HG03469 (cell line): ENCODE data around the gene IZUMO2.
"Not testable (repeated sequence)": the region's sequence is repeated elsewhere in the genome, so short reads cannot be mapped to it uniquely, and the experiment has no call there.

ENCODE experiments used
- ATAC-seq: cut with Tn5 transposase; IDR thresholded peaks from one replicate; pipeline ENCODE4 v1.9.1; 2021; ENCODE audit warnings: mild to moderate bottlenecking, moderate library complexity, moderate number of reproducible peaks; ENCODE audit not compliant: unreplicated experiment

Gene IZUMO2

DNA sequence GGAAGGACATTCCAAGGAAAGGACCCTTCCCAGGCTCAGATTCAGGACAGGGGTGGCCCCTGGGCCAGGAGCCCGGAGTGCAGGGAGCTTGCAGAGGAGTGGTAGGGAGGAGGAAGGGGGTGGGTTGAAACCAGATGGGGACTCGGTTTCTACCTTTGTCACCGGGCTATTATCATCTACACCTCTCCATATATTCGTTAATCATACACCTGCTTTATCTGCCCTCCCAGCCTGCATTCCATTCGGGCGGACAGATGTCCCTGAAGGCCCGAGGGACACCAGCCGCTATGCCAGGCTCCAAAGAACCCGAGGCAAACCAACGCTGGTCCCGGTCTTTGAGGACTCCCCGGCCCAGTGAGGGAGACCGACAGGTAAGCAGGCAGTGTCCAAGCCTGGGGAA, 24.9 kb upstream of the IZUMO2 start:
- ATAC-seq = no peak

DNA sequence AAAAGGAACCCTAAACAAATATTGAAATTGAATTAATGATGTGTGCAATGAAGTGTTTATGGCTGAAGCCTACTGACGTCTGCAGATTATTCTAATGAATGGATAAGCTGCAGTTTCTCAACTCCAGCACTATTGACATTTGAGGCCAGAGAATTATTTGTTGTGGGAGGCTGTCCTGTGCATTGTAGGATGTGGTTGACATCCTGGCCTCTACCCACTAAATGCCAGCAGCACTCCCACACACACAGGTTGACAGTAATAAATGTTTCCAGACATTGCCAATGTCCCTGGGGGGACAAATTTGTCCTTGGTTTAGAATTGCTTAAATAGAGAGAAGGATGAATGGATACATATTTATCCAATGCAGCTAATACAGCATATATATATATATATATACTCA, 21.1 kb upstream of the IZUMO2 start:
- no peak for ATAC-seq

DNA sequence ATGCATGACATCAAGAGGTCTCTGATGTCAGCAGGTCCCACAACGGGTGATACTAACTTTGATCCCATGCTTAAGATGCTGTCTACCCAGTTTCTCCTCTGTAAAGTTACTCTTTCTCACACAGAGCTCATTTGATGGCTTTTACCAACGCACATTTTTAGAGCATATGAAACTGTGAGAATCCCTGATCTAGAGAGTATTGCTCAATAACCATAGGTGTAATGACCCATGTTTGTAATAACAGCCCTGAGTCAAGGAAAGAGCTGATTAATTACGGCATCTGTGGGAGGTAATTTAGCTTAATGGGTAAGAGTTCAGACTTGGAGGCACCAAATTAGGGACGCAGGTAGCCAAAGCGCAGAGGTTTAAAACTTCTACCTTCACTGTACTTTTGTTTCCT, 18.0 kb upstream of the IZUMO2 start:
- ATAC-seq = no peak

GRCh38 chr19:50178859-50179537, 15.9 kb upstream of the IZUMO2 start:
- no peak for ATAC-seq

DNA sequence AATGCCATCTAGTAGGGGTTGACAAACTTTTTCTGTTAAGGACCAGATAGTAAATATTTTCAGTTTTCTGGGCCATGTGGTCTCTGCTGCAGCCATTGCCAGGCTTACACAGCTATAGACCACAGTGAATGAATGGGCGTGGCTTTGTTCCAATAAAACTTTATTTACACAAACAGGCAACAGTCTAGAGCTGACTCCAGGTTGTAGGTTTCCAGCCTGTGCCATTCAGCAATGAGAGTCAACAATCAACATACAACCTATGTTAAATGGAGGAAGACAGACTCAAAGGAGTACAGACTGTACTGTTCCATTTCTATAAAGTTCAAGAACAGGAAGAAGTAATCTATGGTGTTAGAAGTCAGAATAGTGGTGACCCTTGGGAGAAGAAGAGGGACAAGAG, 15.2 kb upstream of the IZUMO2 start:
- no peak for ATAC-seq

DNA sequence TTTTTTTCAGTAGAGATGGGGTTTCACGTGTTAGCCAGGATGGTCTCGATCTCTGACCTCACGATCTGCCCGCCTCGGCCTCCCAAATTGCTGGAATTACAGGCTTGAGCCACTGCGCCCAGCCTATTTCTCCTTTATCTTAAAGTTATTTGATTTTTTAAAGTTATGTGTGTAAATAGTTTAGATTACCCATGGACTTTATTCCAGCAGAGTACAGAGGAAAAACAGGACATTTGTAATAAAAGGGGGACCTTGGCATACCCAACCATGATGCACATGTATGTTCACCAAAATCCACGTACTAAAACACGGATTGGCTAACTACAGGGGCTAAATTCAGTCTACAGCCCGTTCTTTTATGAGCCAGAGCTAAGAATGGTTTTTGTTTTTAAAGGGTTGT, 13.7 kb upstream of the IZUMO2 start:
- ATAC-seq = no peak

DNA sequence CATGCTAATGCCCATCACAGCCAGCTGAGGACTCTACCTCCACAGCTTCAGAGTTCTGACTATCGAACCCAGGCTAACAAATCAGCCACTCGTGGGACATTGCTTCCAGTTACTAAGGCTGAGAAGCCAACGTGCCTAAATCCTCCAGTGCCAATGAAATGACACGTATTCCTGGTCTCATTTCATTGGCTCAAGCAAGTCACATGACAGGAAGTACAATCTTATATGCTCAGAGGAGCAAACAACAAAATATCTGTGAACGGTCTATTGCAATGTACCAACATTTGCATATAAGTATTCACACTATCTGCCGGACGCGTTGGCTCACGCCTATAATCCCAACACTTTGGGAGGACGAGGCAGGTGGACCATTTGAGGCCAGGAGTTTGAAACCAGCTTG, 12.8 kb upstream of the IZUMO2 start:
- ATAC-seq = no peak

GRCh38 chr19:50174100-50174793, 11.2 kb upstream of the IZUMO2 start:
- no peak for ATAC-seq

DNA sequence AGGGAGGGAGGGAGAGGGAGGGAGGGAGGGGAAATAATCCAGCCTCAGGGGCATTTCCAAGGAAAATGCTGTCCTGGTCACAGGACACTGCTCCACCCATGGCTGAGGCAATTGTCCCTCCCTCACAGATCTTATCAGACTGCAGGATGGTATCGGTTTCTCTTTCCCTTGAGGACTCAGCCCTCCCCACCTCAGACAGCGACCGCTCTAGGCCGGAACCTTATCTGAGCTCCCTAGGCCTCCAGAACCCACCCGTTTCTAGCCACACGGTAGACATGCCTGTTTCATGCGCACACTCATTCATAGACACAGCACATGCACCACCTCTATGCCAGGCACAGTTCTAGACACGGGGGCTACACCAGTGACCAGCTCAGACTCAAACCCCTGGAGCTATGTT, 10.0 kb upstream of the IZUMO2 start:
- no peak for ATAC-seq

DNA sequence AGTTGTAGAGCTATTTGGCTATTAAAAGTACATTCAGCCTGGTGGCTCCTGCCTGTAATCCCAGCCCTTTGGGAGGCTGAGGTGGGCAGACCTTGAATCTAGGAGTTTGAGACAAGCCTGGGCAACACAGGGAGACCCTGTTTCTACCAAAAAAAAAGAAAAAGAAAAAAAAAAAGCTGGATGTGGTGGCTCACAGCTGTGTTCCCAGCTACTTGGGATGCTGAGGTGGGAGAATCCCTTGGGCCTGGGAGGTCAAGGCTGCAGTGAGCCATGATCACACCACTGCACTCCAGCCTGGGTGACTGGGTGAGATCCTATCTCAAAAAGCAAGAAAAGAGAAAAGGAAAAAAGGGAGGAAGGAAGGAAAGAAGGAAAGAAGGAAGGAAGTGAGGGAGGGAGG, 9.6 kb upstream of the IZUMO2 start:
- no peak for ATAC-seq

- ATAC-seq = no peak
Observed at GRCh38 chr19:50171752-50172151, 8.7 kb upstream of the IZUMO2 start.

DNA sequence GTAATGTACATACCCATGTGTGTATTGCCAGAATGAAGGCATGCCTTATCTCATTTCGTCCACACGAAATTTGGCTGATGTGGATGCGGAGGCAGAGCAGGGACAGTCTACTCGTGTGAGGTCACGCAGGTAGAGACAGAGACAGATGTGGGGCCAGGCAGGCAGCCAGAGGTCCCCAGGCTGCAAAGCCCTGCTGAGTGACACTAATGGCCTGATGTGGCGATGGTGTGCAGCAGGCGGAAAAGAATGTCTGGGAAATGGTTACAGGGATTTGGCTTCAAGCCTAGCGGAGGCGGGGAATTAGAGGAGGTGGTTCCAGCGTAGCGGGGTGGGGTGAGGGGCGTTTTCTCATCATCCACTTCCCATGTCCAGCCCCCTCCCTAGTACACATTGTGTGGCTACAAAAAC, 4.2 kb upstream of the IZUMO2 start:
- no peak for ATAC-seq

- no peak for ATAC-seq
Observed at GRCh38 chr19:50159078-50159477, 4.0 kb downstream of the IZUMO2 start.

DNA sequence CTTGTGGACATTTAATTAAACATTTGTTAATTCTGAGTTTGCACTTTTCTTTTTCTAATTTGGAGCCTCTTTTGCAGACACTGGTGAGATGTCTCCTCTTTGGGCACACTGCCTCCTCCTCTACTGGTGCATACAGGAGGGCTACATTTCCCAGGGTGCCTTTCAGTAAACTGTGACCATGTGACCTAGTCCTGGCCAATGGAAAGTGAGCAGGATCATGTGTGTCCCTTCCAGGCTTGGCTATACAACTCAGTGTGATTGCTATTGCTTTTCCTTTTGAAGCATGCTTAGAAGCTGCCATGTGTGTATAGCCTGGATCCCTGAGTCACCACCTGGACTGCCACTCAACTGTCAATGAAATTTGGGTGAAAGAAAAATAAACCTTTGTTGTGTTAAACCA, 4.5 kb downstream of the IZUMO2 start:
- no peak for ATAC-seq

- ATAC-seq = no peak
Observed at GRCh38 chr19:50155520-50156109, 7.5 kb downstream of the IZUMO2 start.

DNA sequence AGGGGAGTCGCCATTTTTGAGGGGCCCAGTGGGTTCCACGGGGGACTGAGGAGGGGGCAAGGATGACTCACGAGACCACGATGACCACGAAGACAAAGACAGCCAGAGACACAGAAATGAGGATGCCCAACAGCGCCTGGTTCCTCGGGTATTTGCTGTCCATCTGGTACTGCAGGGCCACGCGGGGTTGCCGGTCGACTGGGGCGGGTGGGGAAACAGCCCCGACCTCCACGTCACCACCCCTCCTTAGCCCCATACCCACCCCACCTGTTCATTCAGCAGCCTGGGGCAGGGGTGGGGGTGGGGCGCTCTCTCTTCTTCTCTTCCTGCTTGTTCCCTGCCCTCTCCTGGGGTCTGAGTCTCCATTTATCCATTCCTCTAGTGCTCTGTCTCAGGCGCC, 8.6 kb downstream of the IZUMO2 start:
- no peak for ATAC-seq

- no peak for ATAC-seq
Observed at GRCh38 chr19:50152578-50152977, 10.5 kb downstream of the IZUMO2 start.

DNA sequence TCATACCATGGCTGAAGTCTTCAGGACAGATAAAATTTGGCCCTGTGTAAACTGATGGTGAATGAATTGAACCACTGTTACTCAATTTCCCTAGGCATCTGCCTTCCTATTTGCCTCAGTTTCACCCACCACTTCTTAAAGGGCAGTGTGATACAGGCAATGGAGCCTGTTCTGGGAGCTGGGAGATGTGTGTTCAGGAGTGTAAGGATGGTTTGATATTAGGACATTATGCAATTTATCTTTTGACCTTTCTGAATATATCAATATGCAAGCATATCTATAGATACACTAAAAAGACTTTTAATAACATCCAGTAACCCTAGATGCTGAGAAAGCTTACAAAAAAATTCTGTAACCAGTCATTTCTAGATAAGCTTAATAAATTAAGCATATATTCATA, 14.6 kb downstream of the IZUMO2 start:
- ATAC-seq = no peak

DNA sequence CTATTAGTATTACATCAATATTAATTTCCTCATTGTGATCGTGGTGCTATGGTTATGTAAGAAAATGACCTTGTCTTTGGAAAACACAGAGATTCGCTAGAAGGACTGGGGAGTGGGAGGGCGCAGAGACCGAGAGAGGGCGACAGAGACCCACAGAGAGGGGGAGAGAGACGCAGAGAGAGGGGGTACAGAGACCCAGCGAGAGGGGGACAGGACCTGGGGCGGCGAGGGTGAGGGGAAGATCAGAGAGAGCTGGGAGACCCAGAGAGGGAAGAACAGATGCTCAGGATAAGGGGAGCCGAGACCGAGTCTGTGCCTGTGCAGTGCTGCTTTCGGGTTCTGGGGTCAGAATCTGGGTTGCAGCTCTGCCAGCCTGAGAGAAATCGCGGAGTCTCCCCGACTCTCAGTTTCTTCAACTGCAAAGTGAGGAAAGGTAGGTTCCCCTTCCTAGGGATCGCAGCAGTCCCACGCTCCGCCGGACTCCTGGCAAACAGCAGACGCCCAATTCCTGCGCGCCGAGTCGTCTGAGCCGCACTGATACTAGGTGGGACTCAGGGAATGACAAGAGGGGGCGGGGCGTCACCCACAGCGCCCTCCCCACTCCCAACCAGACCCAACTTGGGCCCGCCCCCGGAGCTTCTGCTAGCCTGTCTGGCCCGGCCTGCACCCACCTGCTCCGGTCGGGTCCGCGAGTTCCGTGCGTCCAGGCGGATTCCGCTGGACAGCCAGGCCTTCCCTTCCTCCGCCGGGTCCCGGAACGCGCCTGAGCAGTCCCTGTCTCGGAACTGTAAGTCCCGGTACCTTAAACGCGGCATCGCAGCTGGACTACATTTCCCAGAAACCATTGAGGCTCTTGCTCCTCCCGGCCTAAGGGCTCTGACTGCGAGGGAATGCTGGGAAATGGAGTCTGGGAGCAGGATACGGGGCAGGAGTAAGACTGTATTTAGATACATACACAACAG, 15.3 kb downstream of the IZUMO2 start:
- no peak for ATAC-seq

GRCh38 chr19:50141921-50142320, 21.2 kb downstream of the IZUMO2 start:
- not testable (repeated sequence) for ATAC-seq

DNA sequence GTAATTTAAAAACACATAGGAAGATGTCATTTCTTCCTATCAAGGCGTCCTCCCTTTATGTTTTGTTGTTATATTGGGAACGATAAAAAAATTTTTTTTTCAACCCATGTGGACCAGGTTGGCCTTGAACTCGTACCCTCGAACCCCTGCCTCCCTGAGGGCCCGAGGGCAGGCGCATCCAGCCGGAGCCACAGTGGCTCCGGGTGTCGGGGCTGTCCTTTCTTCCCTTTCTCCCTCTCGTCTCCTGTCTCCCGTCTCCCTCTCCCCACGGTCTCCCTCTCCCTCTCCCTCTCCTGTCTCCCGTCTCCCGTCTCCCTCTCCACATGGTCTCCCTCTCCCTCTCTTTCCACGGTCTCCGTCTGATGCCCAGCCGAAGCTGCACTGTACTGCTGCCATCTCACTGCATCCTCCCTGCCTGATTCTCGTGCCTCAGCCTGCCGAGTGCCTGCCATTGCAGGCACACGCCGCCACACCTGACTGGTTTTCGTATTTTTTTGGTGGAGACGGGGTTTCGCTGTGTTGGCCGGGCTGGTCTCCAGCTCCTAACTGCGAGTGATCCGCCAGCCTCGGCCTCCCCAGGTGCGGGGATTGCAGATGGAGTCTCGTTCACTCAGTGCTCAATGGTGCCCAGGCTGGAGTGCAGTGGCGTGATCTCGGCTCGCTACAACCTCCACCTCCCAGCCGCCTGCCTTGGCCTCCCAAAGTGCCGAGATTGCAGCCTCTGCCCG, 22.8 kb downstream of the IZUMO2 start:
- ATAC-seq = not testable (repeated sequence)
